Anterior cingulate cortex (tissue), 58 donors: ENCODE results near the gene PHKG2.

ENCODE experiments used
- DNase-seq, 58 donors: peaks; one replicate each; lab custom pipeline; 2025; lab: John Stamatoyannopoulos, UW

PHKG2 gene

GRCh38 chr16:30786936-30787612, 38.8 kb downstream of the PHKG2 start, which contains the start of gene ZNF629:
Gene ZNF629, minus strand, starts transcription at chr16:30787205. Its CDS starts 2,723 bp downstream, at chr16:30784482.
- DNase-seq = peak in 57 of 58 donors; percentile 8 to 85 (median 68)

DNA sequence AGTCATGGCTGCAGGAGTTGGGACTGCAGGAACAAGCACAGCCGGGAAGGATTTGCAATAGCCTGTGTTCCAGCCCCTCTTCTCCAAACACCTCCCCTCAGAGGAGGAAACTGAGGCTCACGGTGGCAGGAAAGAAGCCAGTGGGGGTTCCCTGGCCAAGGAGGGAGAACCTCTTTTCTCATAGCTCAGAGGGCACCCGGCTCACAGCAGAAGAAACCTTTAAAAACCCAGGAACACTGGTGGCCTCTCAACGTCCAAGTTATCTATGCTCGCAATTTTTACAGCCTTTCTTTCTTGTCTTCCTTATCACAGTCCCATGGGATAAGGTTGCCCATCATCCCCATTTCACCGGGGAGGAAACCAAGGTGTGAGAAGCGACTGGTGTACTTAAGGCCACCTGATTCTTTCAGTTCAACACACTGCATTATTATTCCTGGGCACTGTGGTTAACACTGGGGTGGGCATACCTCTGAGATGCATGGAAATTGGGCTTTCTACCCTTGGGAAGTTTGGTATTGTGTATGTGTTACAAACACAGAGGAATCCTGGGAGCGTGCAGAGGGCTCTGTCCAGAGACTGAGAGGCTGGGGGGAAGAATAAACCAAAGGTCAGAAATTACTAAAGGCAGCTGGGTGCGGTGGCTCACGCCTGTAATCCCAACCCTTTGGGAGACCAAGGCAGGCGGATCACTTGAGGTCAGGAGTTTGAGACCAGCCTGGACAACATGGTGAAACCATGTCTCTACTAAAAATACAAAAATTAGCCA, 39.6 kb downstream of the PHKG2 start:
- peak in 2 of 58 donors; percentile 56 to 58 for DNase-seq

DNA sequence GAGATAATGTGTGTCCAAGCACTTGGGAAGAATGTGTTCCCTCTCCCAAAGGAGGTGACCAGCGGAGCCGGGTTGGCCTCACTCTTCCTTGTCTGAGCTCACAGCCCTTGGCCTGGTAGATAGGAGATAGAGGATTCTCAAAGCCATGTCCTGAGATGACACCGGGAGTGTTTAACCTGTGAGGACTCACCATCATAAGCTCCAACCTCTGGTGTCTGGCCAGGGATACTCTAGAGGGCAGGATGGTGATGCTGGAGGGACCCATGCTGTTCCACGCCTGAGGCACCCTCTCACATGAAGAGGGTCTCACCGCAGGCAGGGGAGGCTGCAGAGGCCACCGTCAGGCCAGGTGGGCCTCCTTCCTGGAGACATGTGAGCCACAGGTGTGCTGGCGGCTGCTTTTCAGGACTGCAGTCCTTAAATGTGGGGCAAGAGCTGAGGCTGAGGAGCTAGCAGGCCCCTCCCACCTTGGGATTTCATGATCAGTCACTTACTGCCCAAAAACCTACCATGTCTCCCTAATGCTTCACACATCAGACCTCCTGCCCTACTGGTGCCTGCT, 45.4 kb downstream of the PHKG2 start:
- DNase-seq = no peak

GRCh38 chr16:30794634-30795033, 46.4 kb downstream of the PHKG2 start:
- DNase-seq = no peak

GRCh38 chr16:30797670-30798309, 49.6 kb downstream of the PHKG2 start:
- no peak for DNase-seq
